Esophagus mucosa (tissue), 1 donor: ENCODE data around the gene PDE10A. TPM values are rescaled to one million over a fixed set of nuclear protein-coding genes. Genes with fewer than 3 reads are reported as not detected.

Source experiments
- ATAC-seq: fragments of 200-7000 bp; cut with Tn5 transposase; one replicate; pipeline ENCODE4 v1.9.1; 2020
- total RNA-seq: library from RNA; stranded (reverse); gene quantifications from one replicate; pipeline ENCODE4 v1.2.4, GENCODE V29; 2023
- donor health status: DM: yes; HTN: yes; CAD: no.

The PDE10A gene
- total RNA-seq, 1 donor from 2014 or later: 0.72 TPM

DNA sequence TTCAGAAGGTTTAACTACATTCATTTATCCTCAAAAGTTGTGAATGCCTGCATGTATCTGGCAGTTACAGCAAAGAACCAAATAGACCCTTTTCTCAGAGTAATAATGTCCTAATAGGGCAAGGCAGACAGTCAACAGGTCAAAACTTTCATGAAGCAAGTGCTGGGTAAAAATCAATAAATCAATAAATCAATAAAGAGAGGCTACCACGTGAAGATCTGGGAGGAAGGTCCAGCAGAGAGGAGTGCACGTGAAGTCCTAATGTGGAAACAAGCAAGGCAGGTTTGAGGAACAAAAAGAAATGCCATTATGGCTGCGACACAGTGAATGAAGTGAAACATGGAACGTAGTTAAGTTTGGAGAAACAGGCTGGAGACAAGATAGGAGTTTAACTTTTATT is 317.3 kb downstream of the PDE10A start:
- no peak for ATAC-seq

DNA sequence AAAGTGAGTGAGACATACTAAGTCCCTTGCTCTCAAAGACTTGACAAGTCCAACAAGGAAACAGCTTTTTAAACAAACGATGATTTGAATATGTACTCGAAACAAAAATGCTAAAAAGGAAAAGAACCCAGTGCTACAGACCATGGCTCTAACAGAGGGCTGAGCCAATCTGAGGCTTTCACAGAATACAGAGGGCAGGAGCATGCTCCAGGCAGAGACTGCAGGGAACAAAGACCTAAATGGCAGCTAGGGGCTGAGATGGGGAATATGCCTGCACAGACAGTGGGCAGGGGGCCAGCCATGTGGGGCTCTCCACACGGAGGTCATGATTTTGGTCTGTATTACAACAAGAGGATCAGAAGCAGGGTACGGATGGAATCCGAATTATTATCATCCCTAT is 322.5 kb downstream of the PDE10A start:
- ATAC-seq: no peak

- no peak for ATAC-seq
Measured at GRCh38 chr6:165325609-165326008, 337.4 kb downstream of the PDE10A start.

- no peak for ATAC-seq
Measured at GRCh38 chr6:165321555-165322145, 341.4 kb downstream of the PDE10A start.

GRCh38 chr6:165321150-165321549 is 341.9 kb downstream of the PDE10A start:
- ATAC-seq: no peak

DNA sequence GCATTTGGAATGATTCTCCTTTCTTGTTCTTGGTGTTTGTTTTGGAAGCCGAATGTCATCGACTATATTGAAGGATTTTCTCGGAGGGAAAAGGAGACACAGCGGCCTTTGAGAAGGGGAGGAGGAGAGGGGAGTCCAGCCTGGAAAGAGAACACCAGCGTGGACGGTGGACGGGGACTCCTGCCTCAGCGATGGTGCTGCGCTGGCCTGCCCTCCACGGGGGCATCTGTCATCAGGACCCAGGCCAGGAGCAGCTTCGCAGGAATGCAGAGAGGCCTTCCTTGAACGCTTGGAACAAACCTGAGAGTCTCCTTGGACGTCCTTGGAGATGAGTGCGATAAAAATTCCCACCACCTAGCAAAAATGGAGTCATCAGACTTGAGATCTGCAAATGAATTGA is 345.3 kb downstream of the PDE10A start:
- no peak for ATAC-seq

- ATAC-seq: peak; percentile 38
Measured at GRCh38 chr6:165308926-165309731, 353.9 kb downstream of the PDE10A start, which contains the start of gene C6orf118. TSS of gene C6orf118 (minus strand) at chr6:165309605. CDS start at chr6:165309586, 19 bp downstream.

DNA sequence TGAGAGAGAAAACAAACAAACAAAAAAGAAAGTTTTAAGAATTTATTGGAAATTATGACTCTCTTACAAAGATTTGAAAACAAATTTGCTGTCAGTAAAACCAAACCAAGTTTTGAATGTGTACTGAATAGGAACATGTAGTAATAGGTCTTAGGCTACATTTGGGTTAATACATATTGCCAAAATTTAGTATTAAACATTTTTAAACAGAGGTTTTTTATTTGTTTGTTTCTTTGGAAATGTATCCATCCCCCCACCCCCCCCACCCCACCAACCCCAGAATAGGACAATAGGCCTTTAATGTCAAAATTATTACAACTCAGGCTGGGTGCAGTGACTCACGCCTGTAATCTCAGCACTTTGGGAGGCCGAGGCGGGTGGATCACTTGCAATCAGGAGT is 356.1 kb downstream of the PDE10A start:
- no peak for ATAC-seq

DNA sequence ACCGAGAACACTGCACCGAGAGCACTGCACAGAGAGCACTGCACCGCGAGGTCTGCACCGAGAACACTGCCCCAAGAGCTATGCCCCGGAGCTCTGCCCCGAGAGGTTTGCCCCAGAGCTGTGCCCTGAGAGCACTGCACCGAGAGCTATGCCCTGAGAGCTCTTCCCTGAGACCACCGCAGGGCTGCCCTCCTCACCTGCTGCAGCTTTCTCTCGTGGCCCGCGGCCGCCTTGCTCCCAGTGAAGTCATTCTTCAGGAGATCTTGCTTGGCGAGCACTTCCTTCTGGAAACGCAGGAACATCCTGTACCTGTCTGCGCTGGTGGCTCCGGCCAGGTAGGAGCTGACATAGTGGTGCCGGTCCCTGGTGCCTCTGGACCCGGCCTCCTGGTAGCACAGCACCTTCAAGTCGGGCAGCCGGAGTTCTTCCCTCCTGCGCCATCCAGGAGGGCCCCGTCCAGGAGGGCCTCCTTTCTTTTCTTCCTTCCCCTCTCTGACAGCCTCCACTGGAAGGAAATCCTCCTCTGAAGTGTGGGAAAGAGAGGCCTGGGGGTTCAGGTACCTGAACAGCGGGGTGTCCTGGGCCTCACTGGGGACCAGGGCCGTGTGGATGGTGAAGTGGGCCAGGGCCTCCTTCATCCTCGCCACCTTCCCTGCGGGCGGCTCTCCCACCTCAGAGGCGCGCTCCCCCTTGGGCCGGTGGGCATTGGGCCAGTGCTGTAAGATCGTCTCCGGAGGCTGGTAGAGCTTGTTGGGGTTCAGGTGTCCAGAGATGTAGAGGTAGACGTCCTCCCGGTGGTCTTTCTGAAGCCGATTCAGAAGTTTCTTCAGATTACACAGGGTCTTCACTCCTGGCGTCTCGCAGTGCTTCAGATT is 361.4 kb downstream of the PDE10A start:
- ATAC-seq: no peak

GRCh38 chr6:165300422-165300936 is 362.6 kb downstream of the PDE10A start:
- no peak for ATAC-seq

- ATAC-seq: no peak
Measured at GRCh38 chr6:165298875-165299274, 364.2 kb downstream of the PDE10A start.

- no peak for ATAC-seq
Measured at GRCh38 chr6:165298402-165298801, 364.6 kb downstream of the PDE10A start.

DNA sequence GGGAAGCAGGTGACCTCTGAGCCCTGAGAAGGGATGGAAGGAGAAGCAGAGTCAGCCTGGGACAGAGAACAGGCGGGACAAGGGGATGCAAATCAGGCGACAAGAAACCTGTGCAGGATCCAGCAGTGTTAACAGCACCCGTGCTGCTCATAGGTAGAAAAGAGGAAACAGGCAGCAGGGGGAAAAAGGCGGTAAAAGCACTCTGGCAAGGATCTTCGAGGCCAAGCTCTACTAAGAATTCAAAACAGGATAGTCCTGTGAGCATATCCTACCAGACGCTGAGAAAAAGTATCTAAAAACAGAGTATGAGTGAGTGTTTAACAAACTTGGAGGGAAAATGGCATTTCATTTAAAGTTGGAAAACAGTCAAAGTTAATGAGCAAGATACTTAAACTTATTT is 370.4 kb downstream of the PDE10A start:
- ATAC-seq: no peak
